Liver (tissue), 9 donors: Measurements from ENCODE around the gene ENOSF1. TPM values are rescaled to one million over a fixed set of nuclear protein-coding genes. Genes with fewer than 3 reads are reported as not detected.
"Not testable (repeated sequence)": the region's sequence is repeated elsewhere in the genome, so short reads cannot be mapped to it uniquely, and the experiment has no call there.

Source experiments
- DNase-seq: peaks from one replicate; pipeline ENCODE4 v3.0.0-alpha.2; 2017; ENCODE audit warnings: low spot score
- H3K27ac ChIP-seq, 2 donors: one replicate each; pipeline ENCODE4 v1.7.0; 2013; ENCODE audit warnings: inconsistent platforms in 2 of 2, low read length in 2 of 2, control low read depth in 1 of 2, low read depth in 1 of 2, mild to moderate bottlenecking in 1 of 2
- H3K27me3 ChIP-seq, 4 donors: one replicate each; pipeline versions ENCODE4 v1.6.1 to v1.7.0; 2013; ENCODE audit warnings: low read length in 3 of 4, inconsistent platforms in 1 of 4, mild to moderate bottlenecking in 1 of 4, moderate library complexity in 1 of 4; ENCODE audit not compliant: control insufficient read depth in 4 of 4, insufficient read depth in 4 of 4
- H3K36me3 ChIP-seq, 4 donors: one replicate each; pipeline versions ENCODE4 v1.6.1 to v1.7.0; 2013; ENCODE audit warnings: low read length in 3 of 4, mild to moderate bottlenecking in 3 of 4, low read depth in 1 of 4, moderate library complexity in 1 of 4; ENCODE audit not compliant: control insufficient read depth in 4 of 4, insufficient read depth in 3 of 4
- H3K4me1 ChIP-seq, 4 donors: one replicate each; pipeline versions ENCODE4 v1.6.1 to v1.7.0; 2013; ENCODE audit warnings: low read length in 3 of 4, mild to moderate bottlenecking in 3 of 4, moderate library complexity in 1 of 4; ENCODE audit not compliant: control insufficient read depth in 4 of 4, insufficient read depth in 4 of 4
- H3K4me3 ChIP-seq, 3 donors: one replicate each; pipeline versions ENCODE4 v1.6.1 to v1.7.0; 2013; ENCODE audit warnings: low read length in 3 of 3, control low read depth in 1 of 3, low read depth in 1 of 3, mild to moderate bottlenecking in 1 of 3
- H3K9ac ChIP-seq, 2 donors: one replicate each; pipeline ENCODE4 v1.7.0; 2013; ENCODE audit warnings: low read length in 2 of 2, mild to moderate bottlenecking in 2 of 2, moderate library complexity in 2 of 2, control low read depth in 1 of 2, low read depth in 1 of 2
- H3K9me3 ChIP-seq, 4 donors: one replicate each; pipeline versions ENCODE4 v1.6.1 to v1.7.0; 2013; ENCODE audit warnings: low read length in 3 of 4; ENCODE audit not compliant: control insufficient read depth in 4 of 4
- ATF3 ChIP-seq: IDR thresholded peaks from 2 replicates; pipeline ENCODE4 v1.6.1; 2016; ENCODE audit warnings: antibody characterized with exemption
- EGR1 ChIP-seq, 2 donors: IDR thresholded peaks; 2 replicates each; pipeline ENCODE4 v1.6.1; 2016 to 2018; ENCODE audit warnings: antibody characterized with exemption in 2 of 2, low read depth in 2 of 2
- GABPA ChIP-seq, 2 donors: IDR thresholded peaks in 1 of 2; conservative IDR thresholded peaks in 1 of 2; 2 replicates each; pipeline ENCODE4 v1.6.1; 2016; ENCODE audit warnings: antibody characterized with exemption in 2 of 2, mild to moderate bottlenecking in 1 of 2, moderate library complexity in 1 of 2
- HNF4A ChIP-seq, 2 donors: conservative IDR thresholded peaks; 2 replicates each; pipeline ENCODE4 v1.6.1; 2016; ENCODE audit warnings: antibody characterized with exemption in 2 of 2, mild to moderate bottlenecking in 2 of 2
- JUND ChIP-seq, 2 donors: IDR thresholded peaks; 2 replicates each; pipeline ENCODE4 v1.6.1; 2016; ENCODE audit warnings: antibody characterized with exemption in 2 of 2
- MAX ChIP-seq: IDR thresholded peaks from 2 replicates; pipeline ENCODE4 v1.6.1; 2016; ENCODE audit warnings: antibody characterized with exemption
- RAD21 ChIP-seq, 2 donors: IDR thresholded peaks; 2 replicates each; pipeline ENCODE4 v1.6.1; 2016; ENCODE audit warnings: antibody characterized with exemption in 2 of 2, mild to moderate bottlenecking in 2 of 2
- REST ChIP-seq: IDR thresholded peaks from 2 replicates; pipeline ENCODE4 v1.6.1; 2016; ENCODE audit warnings: antibody characterized with exemption, mild to moderate bottlenecking
- RXRA ChIP-seq, 2 donors: IDR thresholded peaks; 2 replicates each; pipeline ENCODE4 v1.6.1; 2017 to 2018; ENCODE audit warnings: antibody characterized with exemption in 2 of 2, mild to moderate bottlenecking in 1 of 2
- SP1 ChIP-seq: IDR thresholded peaks from 2 replicates; pipeline ENCODE4 v1.6.1; 2018; ENCODE audit warnings: antibody characterized with exemption, mild to moderate bottlenecking
- TAF1 ChIP-seq: conservative IDR thresholded peaks from 2 replicates; pipeline ENCODE4 v1.6.1; 2016; ENCODE audit warnings: antibody characterized with exemption, mild to moderate bottlenecking
- YY1 ChIP-seq: IDR thresholded peaks from 2 replicates; pipeline ENCODE4 v1.6.1; 2016; ENCODE audit warnings: antibody characterized with exemption, mild to moderate bottlenecking
- ZBTB33 ChIP-seq: IDR thresholded peaks from 2 replicates; pipeline ENCODE4 v1.6.1; 2016; ENCODE audit warnings: antibody characterized with exemption
- WGBS: extraction: QIAGEN DNeasy Blood & Tissue Kit; methylation state at CpG from one replicate; pipeline ENCODE4 v1.1.7; 2013; 5-methylcytosine and 5-hydroxymethylcytosine counted together
- polyA plus RNA-seq, 2 donors: library from polyadenylated mRNA; stranded (reverse) in 1 of 2; unstranded in 1 of 2; fragments of 200-250 nt in 1 of 2; fragments of >200 nt in 1 of 2; fragmentation: Nextera tagmentation in 1 of 2; extraction: Ambion mirVana in 1 of 2; gene quantifications; one replicate each; pipeline versions ENCODE4 v1.2.1 to v1.2.3, GENCODE V29; 2013 to 2015
- total RNA-seq, 2 donors: library from RNA; depleted of rRNA; stranded (reverse); fragments of >200 nt; gene quantifications; one replicate each; pipeline ENCODE4 v1.2.3, GENCODE V29; 2014
- TF ChIP-seq, protein P1 (sequence below): fragments of 150-350 bp; IDR thresholded peaks from 2 replicates; pipeline ENCODE4 v1.5.1; 2017; ENCODE audit warnings: improper control_type of control experiment, low read depth, low read length; ENCODE audit not compliant: missing input control
- donor health status: healthy.
- donor health status: healthy.
- donor health status: healthy.
- donor health status: healthy.
- donor health status: healthy.

ENOSF1 gene
- total and polyA plus RNA-seq, 4 donors, result 34.0 to 96.1 (median 53.6) TPM

GRCh38 chr18:683531-683930 lies 28.9 kb downstream of the ENOSF1 start:
- no peak overlapping the region for H3K27ac ChIP-seq
- H3K4me1 ChIP-seq, result peaks cover 7 to 10% (median 8%) of the 10 kb centered on the region in 4 donors

DNA sequence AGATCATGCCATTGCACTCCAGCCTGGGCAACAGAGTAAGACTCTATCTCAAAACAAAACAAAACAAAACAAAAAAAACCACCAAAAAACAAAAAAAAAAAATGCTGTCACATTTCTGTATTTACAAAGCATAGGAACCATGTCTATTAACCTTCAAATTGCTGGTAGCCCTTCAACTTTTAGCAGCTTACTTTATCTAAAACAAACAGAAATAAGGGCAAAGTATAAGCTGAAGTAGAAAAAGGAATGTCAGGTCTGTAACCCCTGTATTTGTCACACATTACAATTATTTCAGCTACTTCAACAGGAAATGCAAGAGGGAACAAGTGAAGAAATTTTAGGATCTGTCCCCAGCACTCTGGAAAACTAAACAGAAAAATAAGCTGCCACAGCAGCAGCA lies 29.6 kb downstream of the ENOSF1 start:
- peaks cover 7 to 49% (median 33%) of the 10 kb centered on the region in 4 donors for H3K36me3 ChIP-seq
- H3K4me1 ChIP-seq, result peaks cover 7 to 10% (median 8%) of the 10 kb centered on the region in 4 donors
- DNase-seq, result no peak
- H3K27ac ChIP-seq, result peak overlapping the region in 1 of 2 donors; percentile 3
- no peak overlapping the region for H3K4me3 ChIP-seq
- TF ChIP-seq HNF4A (conservative IDR thresholded peaks at IDR 0.05) (peak; percentile 26 to 59), GABPA (IDR thresholded peaks at IDR 0.05 in 1 of 2, conservative IDR thresholded peaks at IDR 0.05 in 1 of 2) (no peak), RAD21 (IDR thresholded peaks at IDR 0.05) (peak in 1 of 2 donors; percentile 6), SP1 (peak; percentile 32), RXRA (IDR thresholded peaks at IDR 0.05) (peak in 1 of 2 donors; percentile 29)
- no peak overlapping the region for H3K9ac ChIP-seq
- H3K27me3 ChIP-seq, result no peaks in the 10 kb centered on the region
- H3K9me3 ChIP-seq, result no peaks in the 10 kb centered on the region

More at GRCh38 chr18:683531-683930, 28.9 kb downstream of the ENOSF1 start:
- peaks cover 7 to 45% (median 31%) of the 10 kb centered on the region in 4 donors for H3K36me3 ChIP-seq
- no peaks in the 10 kb centered on the region for H3K9me3 ChIP-seq
- WGBS, result 72% methylated on average over 5 of the region's 5 CpGs
- no peak overlapping the region for H3K4me3 ChIP-seq
- TF ChIP-seq ZBTB33 (no peak), YY1 (peak; percentile 35)
- DNase-seq, result no peak
- no peak overlapping the region for H3K9ac ChIP-seq
- H3K27me3 ChIP-seq, result no peaks in the 10 kb centered on the region

DNA sequence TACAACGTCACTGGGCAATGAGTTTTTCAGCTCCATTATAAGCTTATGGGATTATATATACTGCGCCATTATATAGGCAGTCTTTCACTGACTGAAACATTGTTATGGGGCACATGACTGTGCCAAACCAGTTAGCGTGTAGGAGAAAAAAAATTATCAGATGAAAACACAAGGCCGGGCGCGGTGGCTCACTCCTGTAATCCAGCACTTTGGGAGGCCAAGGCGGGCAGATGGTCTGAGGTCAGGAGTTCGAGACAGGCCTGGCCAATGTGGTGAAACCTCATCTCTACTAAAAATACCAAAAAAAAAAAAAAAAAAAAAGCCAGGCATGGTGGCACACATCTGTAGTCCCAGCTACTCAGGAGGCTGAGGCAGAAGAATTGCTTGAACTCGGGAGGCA lies 30.0 kb downstream of the ENOSF1 start:
- WGBS, result 95% methylated on average over 9 of the region's 9 CpGs
- not testable (repeated sequence) for H3K9me3 ChIP-seq, H3K9ac ChIP-seq, H3K4me3 ChIP-seq, DNase-seq, H3K27ac ChIP-seq, H3K27me3 ChIP-seq, H3K4me1 ChIP-seq
- H3K36me3 ChIP-seq, result peaks cover 9 to 51% (median 35%) of the 10 kb centered on the region in 4 donors

DNA sequence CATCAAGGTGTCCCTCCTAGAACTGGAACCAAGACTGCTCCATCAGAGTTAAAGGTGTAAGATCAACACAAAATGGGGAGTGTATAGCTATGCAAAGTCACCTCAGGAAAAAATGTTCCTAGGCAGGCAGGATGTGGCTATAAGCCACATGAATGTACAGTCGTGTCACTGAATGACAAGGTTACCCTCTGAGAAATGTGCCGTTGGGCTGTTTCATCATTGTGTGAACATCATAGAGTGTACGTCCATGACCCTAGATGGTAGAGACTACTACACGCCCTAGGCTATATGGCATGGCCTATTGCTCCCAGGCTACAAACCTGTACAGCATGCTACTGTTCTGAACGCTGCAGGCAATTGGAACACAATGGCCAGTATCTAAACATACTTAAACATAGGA lies 30.4 kb downstream of the ENOSF1 start:
- WGBS, result 90% methylated on average over 5 of the region's 5 CpGs
- Histone ChIP-seq H3K9me3 (no peaks in the 10 kb centered on the region), H3K36me3 (peaks cover 10 to 52% (median 37%) of the 10 kb centered on the region in 4 donors), H3K9ac (no peak overlapping the region), H3K4me3 (no peak overlapping the region), H3K27ac (no peak overlapping the region), H3K4me1 (peaks cover 7 to 10% (median 8%) of the 10 kb centered on the region in 4 donors), H3K27me3 (no peaks in the 10 kb centered on the region)
- DNase-seq, result no peak
- no peak for TF ChIP-seq GABPA (IDR thresholded peaks at IDR 0.05 in 1 of 2, conservative IDR thresholded peaks at IDR 0.05 in 1 of 2)
- no peak for TF ChIP-seq JUND (IDR thresholded peaks at IDR 0.05)
- no peak for TF ChIP-seq RAD21 (IDR thresholded peaks at IDR 0.05)
- TF ChIP-seq REST, result no peak
- no peak for TF ChIP-seq TAF1
- no peak for TF ChIP-seq ATF3
- TF ChIP-seq YY1, result no peak
- TF ChIP-seq EGR1 (IDR thresholded peaks at IDR 0.05; ENCODE audit: low read depth in 2 of 2), result no peak
- TF ChIP-seq, protein P1, sequence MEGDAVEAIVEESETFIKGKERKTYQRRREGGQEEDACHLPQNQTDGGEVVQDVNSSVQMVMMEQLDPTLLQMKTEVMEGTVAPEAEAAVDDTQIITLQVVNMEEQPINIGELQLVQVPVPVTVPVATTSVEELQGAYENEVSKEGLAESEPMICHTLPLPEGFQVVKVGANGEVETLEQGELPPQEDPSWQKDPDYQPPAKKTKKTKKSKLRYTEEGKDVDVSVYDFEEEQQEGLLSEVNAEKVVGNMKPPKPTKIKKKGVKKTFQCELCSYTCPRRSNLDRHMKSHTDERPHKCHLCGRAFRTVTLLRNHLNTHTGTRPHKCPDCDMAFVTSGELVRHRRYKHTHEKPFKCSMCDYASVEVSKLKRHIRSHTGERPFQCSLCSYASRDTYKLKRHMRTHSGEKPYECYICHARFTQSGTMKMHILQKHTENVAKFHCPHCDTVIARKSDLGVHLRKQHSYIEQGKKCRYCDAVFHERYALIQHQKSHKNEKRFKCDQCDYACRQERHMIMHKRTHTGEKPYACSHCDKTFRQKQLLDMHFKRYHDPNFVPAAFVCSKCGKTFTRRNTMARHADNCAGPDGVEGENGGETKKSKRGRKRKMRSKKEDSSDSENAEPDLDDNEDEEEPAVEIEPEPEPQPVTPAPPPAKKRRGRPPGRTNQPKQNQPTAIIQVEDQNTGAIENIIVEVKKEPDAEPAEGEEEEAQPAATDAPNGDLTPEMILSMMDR, result no peak
- TF ChIP-seq HNF4A (conservative IDR thresholded peaks at IDR 0.05), result no peak
- no peak for TF ChIP-seq RXRA (IDR thresholded peaks at IDR 0.05)
- no peak for TF ChIP-seq SP1
- no peak for TF ChIP-seq MAX
